SH-SY5Y (cell line): Measurements from ENCODE around the gene KLF1.

Experiments
- GATA2 ChIP-seq: IDR thresholded peaks from 2 replicates; pipeline ENCODE4 v1.6.1; 2011; ENCODE audit warnings: mild to moderate bottlenecking, low read depth, low read length
- GATA3 ChIP-seq: IDR thresholded peaks from 2 replicates; pipeline ENCODE4 v1.6.1; 2011; ENCODE audit warnings: low read depth, mild to moderate bottlenecking, low read length, moderate library complexity

Gene KLF1

DNA sequence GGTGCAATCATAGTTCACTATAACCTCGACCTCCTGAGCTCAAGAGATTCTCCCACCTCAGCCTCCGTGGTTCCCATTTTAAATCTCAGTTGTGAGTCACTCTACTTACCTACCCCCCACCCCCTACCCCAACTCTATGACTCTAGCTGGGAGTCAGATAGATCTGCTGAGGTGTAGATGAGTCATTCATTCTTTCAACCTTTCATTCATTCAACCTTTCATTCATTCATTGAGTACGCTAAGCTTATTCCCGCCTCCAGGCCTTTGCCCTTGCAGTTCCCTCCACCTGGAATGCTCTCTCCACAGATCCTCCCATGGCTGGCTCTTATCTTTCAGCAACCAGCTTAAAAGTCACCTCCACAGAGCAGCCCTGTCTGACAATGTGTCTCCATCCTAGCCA is 49.8 kb downstream of the KLF1 start:
- TF ChIP-seq GATA3, result no peak
- TF ChIP-seq GATA2, result no peak

DNA sequence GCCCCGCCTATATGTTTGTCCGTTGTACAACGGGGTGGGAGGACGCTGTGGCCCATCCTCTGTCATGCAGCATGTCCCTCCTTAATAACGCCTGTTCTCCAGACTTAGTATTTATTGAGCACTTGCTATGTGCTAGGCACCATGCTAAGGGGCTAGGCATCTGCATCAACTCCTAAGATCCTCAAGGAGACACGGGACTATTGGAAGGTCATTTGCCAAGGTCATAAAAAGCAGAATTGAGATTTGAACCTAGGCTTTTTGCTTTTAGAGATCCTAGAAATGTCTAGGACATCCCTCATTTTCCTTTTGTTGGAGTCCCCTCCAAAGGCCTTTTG is 50.5 kb downstream of the KLF1 start:
- no peak for TF ChIP-seq GATA2
- no peak for TF ChIP-seq GATA3

DNA sequence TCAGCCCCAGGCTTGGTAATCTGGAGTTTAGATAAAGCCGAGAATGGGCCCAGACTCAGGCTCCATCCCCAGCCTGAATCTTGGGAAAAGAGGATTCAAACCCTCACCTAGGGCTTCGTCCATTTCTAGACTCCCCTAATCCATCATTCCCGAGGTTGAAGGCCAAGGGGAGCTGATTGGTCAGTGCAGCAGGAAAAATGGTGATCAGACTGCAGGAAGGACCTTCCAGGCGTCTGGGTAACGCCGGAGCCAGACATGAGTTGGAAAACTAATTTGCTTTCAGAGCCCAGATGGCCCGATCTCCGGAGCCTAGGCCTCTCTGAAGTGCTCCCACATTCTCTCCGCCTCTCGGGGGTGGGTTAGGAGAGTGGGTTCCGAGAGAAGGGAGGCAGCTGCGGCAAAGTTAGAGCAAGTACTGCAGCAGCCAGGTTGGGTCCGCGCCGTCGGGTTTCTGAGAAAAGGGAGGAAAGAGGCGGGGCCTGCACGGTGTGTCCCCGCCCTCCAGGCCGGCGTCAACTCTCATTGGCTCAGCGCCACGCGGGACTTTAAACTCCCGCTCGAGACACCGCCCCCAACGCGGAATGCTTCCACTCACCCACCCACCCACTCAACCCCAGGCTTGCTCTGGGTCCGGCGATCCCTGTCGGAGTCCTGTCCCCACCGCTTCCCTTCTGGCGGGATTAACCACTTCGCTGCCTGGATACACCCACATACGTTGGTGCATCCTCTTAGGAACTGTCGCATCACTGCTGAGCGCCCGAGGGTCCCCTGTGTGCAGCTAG is 51.8 kb downstream of the KLF1 start:
- no peak for TF ChIP-seq GATA2
- TF ChIP-seq GATA3, result no peak

DNA sequence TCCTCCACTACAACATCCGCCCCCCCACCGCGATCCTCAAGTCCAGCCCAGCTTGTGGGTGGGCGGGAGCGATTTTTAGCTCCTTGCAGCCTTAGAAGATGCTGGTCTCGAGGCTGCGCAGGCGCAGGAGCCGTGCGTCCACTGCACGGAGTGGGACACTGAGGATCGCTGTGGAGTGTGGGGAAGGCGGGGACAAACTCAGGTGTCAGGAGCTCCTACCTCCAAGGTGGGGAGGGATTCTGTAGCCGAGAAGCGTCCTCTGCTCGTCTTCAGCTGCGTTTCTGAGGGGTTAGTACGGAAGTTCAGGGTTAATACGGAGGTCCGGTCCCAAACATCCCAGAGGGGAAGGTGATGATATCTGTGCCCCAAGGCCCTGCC is 52.4 kb downstream of the KLF1 start, which contains the start of gene RTBDN:
TSS of gene RTBDN (minus strand) at position 14 of the 378 bp plus-strand sequence. CDS start 4,600 bp downstream, outside the sequence.
- TF ChIP-seq GATA3 (no peak), GATA2 (no peak)
